HG02885 (cell line): ENCODE measurements around the gene FOXN3.

Experiments used
- ATAC-seq: cut with Tn5 transposase; IDR thresholded peaks from one replicate; pipeline ENCODE4 v1.9.1; 2021; ENCODE audit warnings: mild to moderate bottlenecking; ENCODE audit not compliant: unreplicated experiment, poor library complexity

The FOXN3 gene

GRCh38 chr14:89387922-89388685 is 28.9 kb downstream of the FOXN3 start:
- no peak for ATAC-seq

- ATAC-seq: peak; percentile 25
These were observed 30.7 kb downstream of the FOXN3 start for GRCh38 chr14:89386212-89386886.

- ATAC-seq: no peak
These were observed 32.4 kb downstream of the FOXN3 start for GRCh38 chr14:89384636-89385035.

- ATAC-seq: peak; percentile 84
These were observed 33.0 kb downstream of the FOXN3 start for GRCh38 chr14:89384023-89384422.

- no peak for ATAC-seq
These were observed 33.9 kb downstream of the FOXN3 start for GRCh38 chr14:89382901-89383845.

DNA sequence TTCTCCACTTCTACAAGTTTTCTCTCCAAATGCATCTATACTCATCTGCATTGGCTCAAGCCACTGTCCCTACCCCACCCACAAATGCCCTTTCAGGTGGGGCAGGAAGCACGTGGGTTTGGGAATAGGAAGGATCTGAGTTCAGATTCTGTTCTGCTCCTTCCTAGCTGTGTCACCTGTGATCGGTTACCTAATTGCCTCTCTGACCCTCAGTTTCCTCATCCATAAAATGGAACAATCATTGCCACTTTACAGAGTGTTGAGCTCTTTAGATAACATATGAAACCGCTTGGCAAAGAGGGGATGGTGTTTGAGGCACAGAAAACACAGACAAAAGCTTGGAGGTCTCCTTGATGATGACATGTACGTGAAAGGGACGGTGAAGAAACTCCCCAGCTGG is 34.5 kb downstream of the FOXN3 start:
- ATAC-seq: no peak

DNA sequence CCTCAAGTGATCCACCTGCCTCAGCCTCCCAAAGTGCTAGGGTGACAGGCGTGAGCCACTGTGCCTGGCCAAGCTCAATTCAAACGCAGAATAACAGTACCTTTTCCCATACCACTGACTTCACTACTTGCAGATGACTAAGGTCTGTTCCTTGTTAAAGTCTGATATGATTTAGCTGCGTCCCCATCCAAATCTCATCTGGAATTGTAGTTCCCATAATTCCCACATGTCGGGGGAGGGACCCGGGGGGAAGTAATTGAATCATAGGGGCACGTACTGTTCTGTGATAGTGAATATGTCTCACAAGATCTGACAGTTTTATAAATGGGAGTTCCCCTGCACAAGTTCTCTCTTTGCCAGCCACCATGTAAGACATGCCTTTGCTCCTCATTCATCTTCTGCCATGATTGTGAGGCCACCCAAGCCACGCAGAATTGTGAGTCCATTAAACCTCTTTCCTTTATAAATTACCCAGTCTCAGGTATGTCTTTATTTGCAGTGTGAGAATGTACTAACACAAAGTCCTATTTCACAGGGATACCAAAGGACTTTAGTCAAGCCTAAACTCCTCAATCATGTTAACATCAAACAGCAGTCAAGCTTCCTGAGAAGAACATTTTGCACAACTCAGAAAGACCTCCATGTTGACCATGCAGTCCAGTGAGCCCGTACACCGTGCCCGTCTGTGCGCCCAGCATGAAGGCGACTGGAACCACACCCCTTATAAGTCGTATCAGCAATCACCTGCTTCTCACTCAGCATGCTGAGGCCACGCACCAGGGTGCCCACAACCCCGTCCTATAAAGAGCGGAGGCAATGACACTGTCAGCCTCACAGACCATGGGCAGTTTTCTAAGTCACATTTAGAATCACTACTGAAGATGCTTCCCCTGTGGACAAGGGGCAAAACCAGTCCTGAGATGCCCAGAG is 36.9 kb downstream of the FOXN3 start:
- no peak for ATAC-seq

GRCh38 chr14:89379006-89379405 is 38.0 kb downstream of the FOXN3 start:
- no peak for ATAC-seq

DNA sequence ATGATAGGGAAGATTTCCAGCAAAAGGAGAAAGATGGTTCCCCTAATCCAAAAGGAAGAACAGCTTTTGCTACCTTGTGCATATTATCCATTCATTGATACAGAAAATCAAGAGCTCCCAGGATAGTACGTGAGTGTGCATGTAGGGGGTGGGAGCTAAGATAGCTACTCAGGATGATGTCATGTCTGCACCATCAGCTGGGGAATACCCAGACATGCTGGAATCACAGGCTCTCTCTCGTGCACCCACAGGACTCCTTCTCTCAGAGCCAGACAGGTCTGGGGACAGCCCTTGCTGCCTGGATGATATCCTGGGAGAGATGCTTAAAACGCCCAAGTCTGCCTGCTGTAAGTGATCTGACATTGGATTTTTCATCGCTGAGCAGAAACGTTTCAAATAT is 38.9 kb downstream of the FOXN3 start:
- ATAC-seq: peak; percentile 86

DNA sequence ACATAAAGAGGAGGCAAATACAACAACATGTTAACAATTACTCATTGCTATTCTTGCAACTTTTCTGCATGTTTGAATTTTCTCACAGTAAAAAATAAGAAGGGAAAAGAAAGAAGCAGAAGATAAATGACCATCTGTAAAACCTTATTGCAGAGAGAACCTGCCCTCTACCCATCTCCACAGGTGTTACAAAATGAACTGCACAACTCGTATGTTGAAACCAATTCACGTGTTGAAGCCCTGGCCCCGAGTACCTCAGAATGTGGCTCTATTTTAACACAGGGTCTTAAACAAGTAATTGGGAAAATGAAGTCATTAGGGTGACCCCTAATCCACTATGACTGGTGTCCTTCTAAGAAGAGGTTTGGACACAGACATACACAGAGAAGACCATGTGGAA is 39.5 kb downstream of the FOXN3 start:
- no peak for ATAC-seq

DNA sequence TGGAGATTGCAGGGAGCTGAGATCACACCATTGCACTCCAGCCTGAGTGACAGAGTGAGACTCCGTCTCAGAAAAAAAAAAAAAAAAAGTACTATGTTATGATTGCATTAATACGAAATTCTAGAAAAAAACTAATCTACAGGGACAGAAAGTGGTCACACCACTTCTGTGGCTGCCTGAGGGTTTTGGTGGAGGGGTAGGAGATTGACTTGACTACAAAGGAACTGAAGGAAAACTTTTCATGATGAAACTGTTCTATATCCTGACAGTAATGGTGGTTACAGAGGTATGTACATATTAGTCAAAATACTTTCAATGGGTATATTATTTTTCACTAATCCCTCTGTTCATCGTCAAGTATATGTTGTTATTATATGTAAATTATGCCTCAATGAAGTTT is 42.1 kb downstream of the FOXN3 start:
- ATAC-seq: no peak

GRCh38 chr14:89373185-89373584 is 43.8 kb downstream of the FOXN3 start:
- ATAC-seq: no peak

DNA sequence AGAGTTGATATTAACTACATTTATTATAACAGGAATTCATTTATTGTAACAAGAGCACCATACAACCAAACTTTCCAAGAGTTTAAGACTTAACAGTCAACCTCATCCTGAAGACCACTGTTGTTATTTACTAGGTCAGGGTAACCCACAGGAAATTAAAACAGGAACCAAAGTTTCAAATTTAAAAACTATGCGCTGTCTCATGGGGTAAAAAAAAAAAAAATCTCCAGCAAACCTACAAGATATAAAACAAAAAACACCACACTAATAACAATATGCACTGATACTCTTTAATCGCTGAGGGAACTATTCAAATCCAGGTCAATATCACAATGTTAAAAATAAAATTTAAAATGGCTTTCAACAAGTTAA is 44.5 kb downstream of the FOXN3 start:
- no peak for ATAC-seq

DNA sequence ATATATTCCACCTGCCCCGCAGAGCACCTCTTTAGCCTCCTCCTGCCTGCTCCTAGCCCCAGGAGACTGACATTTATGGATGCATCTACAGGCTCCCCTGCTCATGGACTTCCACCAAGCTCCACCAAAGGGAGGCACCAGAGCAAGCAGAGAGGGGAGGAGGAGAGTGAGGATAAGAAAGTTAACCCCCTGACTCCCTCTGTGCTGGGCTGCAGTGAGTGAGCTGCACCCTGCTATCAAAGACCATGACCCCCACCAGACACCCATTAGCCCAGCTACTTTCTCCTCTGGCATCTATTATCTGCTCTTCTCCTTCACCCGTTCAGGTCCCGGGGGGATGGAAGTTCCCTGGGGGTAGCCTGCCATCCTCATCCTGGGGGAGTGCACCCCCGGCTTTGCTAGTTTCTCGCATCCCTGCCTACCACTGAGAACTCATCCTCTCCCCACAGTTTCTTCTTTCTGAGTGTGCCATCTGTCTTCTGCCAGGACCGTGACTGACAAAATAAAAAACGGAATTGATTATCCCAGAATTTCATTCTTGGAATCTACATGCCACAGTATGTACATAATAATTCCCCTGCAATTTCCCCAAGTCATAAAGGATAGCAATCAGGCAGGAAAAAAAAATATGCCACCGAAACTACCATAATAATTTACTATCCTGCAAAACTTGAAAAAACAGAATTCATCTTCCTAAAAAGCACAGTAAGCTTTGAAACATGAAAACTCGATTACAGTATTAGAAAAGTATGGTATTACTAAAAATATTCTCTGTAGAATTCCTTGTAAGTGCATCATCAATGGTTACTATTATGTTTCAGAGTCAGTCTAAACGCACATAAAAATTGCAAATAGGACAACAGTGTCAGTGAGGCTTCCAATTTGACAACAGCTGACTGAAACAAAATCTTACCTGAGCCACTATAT is 45.2 kb downstream of the FOXN3 start:
- no peak for ATAC-seq

DNA sequence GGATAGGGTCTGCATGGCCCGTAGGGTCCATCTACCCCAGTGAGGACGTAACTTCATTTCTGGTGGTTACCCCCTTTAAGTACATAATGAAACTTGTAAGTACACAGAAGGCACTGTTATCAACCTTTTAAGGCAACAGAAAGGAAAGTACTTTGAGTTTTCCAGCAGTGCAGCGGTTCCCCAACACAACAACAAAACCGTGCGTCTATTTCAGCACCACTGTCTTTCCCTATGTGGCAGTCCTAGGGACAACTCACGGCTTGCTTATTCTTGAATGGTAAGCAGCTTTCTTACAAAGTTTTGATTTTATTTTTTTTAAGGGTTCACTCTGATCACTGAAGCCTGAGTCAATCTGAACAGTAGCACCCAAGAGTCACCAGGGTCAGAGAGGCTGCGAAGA is 46.3 kb downstream of the FOXN3 start:
- ATAC-seq: no peak

DNA sequence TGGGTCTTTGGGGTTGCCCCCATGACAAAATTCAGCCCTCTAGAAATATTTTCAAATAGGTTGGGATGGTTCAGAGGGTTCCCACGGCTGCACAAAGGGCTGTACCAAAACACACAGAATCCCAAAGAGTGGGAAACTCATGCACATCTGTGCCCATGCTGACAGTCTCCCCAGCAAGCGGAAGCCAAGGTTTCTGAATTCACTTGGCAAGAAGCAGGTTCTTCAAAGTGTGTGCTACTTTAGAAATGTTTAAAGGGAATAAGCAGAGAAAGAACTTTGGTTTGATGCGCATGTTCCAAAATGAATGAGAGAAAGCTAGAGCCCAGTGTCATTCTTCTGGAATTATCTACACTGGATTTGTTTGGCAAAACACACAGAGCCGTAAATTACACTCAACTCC is 46.7 kb downstream of the FOXN3 start:
- no peak for ATAC-seq

DNA sequence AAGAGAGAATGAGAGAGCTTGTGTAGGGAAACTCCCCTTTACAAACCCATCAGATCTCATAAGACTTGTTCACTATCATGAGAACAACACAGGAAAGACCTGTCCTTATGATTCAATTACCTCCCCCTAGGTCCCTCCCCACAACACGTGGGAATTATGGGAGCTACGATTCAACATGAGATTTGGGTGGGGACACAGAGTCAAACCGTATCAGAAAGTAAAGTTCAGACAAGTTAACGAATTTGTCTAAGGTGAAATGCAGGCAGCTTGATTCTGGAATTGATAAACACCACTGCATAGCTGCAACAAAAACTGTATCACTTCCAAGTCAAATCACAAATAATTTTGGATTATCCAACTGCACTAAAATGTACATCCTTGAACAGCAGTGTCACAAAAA is 47.4 kb downstream of the FOXN3 start:
- ATAC-seq: no peak

DNA sequence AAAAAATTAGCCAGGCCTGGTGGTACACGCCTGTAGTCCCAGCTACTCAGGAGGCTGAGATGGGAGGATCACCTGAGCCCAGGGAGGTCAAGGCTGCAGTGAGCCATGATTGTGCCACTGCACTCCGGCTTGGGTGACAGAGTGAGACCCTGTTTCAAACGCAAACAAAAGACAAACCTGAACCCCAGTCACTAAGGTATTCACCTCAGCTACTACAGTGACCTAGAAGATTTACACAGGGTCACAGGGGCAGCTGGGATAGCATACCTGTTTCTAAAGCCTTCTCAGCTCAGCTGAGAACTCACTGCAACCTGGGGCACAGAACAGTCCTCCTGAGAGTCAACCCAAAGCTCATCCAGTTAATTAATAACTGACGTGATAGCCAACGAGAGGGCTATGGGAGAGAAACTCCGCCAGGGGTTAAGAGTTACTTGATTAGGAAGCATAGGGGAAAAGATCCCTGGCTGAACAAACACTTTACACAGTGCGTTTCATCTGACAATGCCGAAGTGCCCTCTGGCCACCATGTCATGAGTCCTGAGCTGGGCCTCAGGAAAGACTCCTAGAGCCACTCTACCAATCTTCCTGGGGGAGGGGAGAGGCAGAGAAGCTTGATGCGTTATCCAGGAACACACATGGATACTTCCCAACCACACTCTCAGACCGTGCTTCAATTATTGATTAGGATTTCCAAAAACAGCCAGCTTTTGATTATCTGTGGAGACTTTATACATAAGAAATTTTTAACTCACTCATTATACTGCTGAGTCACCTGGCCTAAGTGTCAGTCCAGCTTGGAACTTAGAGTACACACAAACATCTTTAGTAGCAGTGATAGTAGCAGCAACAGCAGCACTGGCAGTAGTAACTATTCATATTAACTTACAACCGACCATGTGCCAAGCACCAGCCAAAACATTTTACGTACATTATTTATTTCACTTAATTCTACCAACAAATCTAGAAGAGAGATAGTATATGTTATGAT is 48.2 kb downstream of the FOXN3 start:
- no peak for ATAC-seq
